ENCODE measurements around the gene METRN. TPM values are rescaled to one million over a fixed set of nuclear protein-coding genes. Genes with fewer than 3 reads are reported as not detected.

METRN gene
- total RNA-seq, 4 donors from 2014 or later, result 13.3 to 29.5 (median 26.0) TPM

GRCh38 chr16:760545-761343 lies 45.8 kb downstream of the METRN start, which contains the start of gene MSLN:
Gene MSLN (plus strand): TSS chr16:760734. CDS start chr16:762681, 1,947 bp downstream.
- TF ChIP-seq, protein P1, sequence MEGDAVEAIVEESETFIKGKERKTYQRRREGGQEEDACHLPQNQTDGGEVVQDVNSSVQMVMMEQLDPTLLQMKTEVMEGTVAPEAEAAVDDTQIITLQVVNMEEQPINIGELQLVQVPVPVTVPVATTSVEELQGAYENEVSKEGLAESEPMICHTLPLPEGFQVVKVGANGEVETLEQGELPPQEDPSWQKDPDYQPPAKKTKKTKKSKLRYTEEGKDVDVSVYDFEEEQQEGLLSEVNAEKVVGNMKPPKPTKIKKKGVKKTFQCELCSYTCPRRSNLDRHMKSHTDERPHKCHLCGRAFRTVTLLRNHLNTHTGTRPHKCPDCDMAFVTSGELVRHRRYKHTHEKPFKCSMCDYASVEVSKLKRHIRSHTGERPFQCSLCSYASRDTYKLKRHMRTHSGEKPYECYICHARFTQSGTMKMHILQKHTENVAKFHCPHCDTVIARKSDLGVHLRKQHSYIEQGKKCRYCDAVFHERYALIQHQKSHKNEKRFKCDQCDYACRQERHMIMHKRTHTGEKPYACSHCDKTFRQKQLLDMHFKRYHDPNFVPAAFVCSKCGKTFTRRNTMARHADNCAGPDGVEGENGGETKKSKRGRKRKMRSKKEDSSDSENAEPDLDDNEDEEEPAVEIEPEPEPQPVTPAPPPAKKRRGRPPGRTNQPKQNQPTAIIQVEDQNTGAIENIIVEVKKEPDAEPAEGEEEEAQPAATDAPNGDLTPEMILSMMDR (IDR thresholded peaks at IDR 0.05; ENCODE audit: low read depth), result no peak

DNA sequence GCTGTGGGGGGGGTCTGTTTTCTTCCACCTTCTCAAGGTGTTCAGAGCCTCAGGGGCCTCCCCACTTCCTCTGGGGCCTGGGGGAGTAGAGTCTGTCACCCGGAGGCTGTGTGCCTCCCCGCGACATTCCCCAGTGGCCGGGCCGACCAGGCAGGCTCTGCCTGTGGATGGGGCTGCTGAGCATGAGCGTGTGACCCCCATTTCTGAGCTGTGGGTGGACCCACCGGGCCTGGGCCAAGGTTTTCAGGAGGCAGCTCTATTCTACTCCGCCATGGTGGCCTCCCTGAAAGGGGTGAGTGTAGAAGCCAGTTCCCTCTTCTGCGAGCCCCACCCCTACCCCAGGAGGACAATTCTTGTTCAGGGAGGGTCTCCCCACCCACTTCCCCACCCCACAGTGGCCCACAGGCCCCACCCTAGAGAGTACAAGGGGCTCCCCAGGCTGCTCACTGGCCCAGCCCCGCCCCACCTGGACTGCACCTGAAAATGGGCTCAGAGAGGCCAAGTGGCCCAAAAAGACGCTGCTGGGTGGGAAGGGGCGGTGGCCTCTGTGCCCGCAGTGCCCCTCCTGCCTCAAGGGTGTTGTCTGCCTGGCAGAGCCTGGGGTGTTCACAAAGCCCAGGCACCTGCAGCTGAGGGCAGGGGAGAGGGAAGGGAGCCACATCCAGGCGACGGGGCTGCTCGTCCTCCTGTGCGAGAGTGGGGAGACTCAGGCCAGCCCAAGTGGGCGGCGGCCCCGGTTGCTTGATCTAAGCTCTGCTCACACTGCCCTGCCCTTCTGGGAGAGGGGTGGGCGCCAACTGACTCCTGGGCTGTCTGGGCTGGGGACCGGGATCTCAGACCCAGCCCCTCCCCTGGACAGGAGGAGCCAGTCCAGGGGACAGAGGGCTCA lies 47.0 kb downstream of the METRN start:
- TF ChIP-seq, protein P1 (IDR thresholded peaks at IDR 0.05; ENCODE audit: low read depth), result no peak

- TF ChIP-seq, protein P1 (IDR thresholded peaks at IDR 0.05; ENCODE audit: low read depth), result no peak
Observed at GRCh38 chr16:762595-763268, 47.8 kb downstream of the METRN start.

DNA sequence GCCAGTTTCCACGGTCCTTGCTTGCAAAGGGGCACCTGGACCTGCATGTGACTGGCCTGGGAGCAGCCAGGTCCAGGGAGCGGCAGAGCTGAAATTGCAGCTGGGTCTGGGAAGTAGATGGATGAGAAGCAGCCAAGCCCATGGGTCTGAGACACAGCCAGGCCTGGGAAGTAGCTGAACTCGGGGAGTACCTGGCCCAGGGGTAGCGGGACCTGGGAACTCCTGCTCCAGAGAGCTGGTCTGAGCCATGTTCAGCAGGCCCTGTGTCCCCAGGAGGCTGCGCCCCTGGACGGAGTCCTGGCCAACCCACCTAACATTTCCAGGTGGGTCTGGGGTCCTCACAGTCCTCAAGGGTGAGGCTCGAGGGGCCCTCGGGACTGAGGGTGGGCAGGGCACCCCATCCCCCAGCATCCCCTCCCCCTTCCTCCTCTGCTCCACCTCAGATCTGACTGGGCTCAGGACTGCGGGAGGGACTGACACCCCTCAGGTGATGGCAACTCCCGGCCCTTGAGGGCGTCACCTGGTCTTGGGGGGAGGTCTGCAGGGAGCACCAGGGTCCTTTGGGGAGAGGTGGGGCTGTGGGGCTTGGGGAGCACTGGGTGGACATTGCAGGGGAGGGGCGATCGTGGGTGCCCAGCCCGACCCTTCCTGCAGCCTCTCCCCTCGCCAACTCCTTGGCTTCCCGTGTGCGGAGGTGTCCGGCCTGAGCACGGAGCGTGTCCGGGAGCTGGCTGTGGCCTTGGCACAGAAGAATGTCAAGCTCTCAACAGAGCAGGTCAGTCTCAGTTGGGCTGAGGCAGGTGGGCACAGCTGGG lies 48.7 kb downstream of the METRN start:
- TF ChIP-seq, protein P1 (IDR thresholded peaks at IDR 0.05; ENCODE audit: low read depth), result no peak

DNA sequence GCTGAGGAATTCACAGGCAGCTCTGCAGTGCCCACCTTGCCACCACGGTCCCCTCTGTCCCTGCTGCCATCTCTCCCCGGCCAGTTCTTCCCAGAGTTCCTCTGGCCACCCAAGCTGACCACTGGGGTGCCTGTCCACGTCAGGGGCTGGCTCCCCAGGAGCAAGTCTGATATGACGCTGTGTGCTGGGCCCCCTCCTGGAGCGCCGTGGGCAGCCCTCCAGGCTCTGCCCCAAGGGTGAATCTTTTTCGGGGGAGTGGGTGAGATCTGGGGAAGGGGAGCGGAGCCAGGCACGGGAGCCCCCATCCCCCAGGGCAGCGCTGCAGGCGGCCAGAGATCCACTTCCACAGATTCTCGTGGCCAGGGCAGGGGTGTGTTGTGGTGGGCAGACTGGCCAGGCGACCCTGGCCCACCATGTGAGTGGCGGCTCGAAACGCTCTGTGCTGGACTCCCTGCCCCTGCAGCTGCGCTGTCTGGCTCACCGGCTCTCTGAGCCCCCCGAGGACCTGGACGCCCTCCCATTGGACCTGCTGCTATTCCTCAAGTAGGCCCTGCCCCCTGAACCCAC lies 49.3 kb downstream of the METRN start:
- TF ChIP-seq, protein P1 (IDR thresholded peaks at IDR 0.05; ENCODE audit: low read depth), result no peak

DNA sequence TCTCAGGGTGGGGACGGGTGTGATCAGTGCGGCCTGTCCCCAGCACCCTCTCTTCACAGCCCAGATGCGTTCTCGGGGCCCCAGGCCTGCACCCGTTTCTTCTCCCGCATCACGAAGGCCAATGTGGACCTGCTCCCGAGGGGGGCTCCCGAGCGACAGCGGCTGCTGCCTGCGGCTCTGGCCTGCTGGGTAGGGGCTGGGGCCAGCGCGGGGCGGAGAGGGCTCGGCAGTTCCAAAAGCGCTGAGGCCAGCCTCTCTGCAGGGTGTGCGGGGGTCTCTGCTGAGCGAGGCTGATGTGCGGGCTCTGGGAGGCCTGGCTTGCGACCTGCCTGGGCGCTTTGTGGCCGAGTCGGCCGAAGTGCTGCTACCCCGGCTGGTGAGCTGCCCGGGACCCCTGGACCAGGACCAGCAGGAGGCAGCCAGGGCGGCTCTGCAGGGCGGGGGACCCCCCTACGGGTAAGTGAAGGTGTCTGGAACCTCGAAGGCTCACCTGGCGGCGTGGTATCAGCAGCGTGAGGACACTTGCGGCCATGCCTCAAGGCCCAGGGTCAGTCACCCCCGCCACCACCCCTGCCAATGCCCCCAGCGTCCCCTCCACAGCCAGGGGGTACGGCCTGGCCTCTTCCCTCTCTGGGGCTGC lies 50.0 kb downstream of the METRN start:
- TF ChIP-seq, protein P1 (IDR thresholded peaks at IDR 0.05; ENCODE audit: low read depth), result no peak

Measured in subcutaneous adipose tissue (tissue), 4 donors.